Lung microvascular endothelial cell (primary cell): ENCODE measurements around the gene DIPK2A. TPM values are rescaled to one million over a fixed set of nuclear protein-coding genes. Genes with fewer than 3 reads are reported as not detected.

ENCODE experiments used
- DNase-seq, 2 donors: peaks; one replicate each; pipeline versions ENCODE4 v3.0.0 to v3.0.0-alpha.2; 2010; ENCODE audit warnings: low read depth in 2 of 2
- total RNA-seq: library from RNA; depleted of rRNA; stranded (reverse); fragments of >200 nt; gene quantifications from 2 replicates; pipeline ENCODE4 v1.2.1, GENCODE V29; 2014

DIPK2A gene
- 21.6 and 32.7 TPM in 2 replicates for total RNA-seq

GRCh38 chr3:143971359-143972154 lies at the start of gene DIPK2A:
Gene DIPK2A, plus strand, starts transcription at chr3:143971823. Its CDS starts 510 bp downstream, at chr3:143972333.
- peak; percentile 92 to 96 for DNase-seq

- no peak for DNase-seq
These were observed 46.9 kb upstream of the DIPK2A start for GRCh38 chr3:143924522-143925285.

- no peak for DNase-seq
These were observed 43.6 kb upstream of the DIPK2A start for GRCh38 chr3:143928056-143928455.

- no peak for DNase-seq
These were observed 42.9 kb upstream of the DIPK2A start for GRCh38 chr3:143928541-143929255.

GRCh38 chr3:143934791-143935190 lies 36.8 kb upstream of the DIPK2A start:
- no peak for DNase-seq

GRCh38 chr3:143935678-143936077 lies 35.9 kb upstream of the DIPK2A start:
- DNase-seq: no peak

GRCh38 chr3:143950810-143951209 lies 20.8 kb upstream of the DIPK2A start:
- DNase-seq: no peak

- DNase-seq: peak; percentile 49 to 64
These were observed 20.2 kb upstream of the DIPK2A start for GRCh38 chr3:143951351-143951971.

GRCh38 chr3:143952569-143953072 lies 19.0 kb upstream of the DIPK2A start:
- no peak for DNase-seq

- DNase-seq: no peak
These were observed 16.5 kb upstream of the DIPK2A start for GRCh38 chr3:143955113-143955512.

- DNase-seq: no peak
These were observed 14.8 kb upstream of the DIPK2A start for GRCh38 chr3:143956838-143957237.

- DNase-seq: no peak
These were observed 14.2 kb upstream of the DIPK2A start for GRCh38 chr3:143957453-143957852.

- DNase-seq: no peak
These were observed 12.7 kb upstream of the DIPK2A start for GRCh38 chr3:143958966-143959365.

- no peak for DNase-seq
These were observed 10.3 kb upstream of the DIPK2A start for GRCh38 chr3:143961342-143961741.

- no peak for DNase-seq
These were observed 7.7 kb upstream of the DIPK2A start for GRCh38 chr3:143963946-143964345.

- peak; percentile 48 to 64 for DNase-seq
These were observed 757 bp upstream of the DIPK2A start for GRCh38 chr3:143970773-143971358.

GRCh38 chr3:143972155-143972504 lies 507 bp downstream of the DIPK2A start:
- DNase-seq: no peak

GRCh38 chr3:143972505-143973258 lies 1.1 kb downstream of the DIPK2A start:
- DNase-seq: peak; percentile 80 to 83

- DNase-seq: peak; percentile 51 to 80
These were observed 1.8 kb downstream of the DIPK2A start for GRCh38 chr3:143973259-143974021.
